Hepatocyte (in vitro differentiated cells): ENCODE data around the gene SUPT3H. TPM values are rescaled to one million over a fixed set of nuclear protein-coding genes. Genes with fewer than 3 reads are reported as not detected.

Experiments
- DNase-seq: peaks from one replicate; pipeline ENCODE4 v3.0.0-alpha.2; 2016; ENCODE audit warnings: low spot score
- H2AFZ ChIP-seq: fragments of 200-600 bp; sonication (generic); 2 replicates; pipeline ENCODE4 v1.6.0; 2016; ENCODE audit warnings: antibody characterized with exemption, mild to moderate bottlenecking
- H3K27ac ChIP-seq: fragments of 200-600 bp; sonication (generic); 2 replicates; pipeline ENCODE4 v1.5.1; 2016; ENCODE audit warnings: mild to moderate bottlenecking
- H3K27me3 ChIP-seq: fragments of 200-600 bp; sonication (generic); 2 replicates; pipeline ENCODE4 v1.6.1; 2016
- H3K36me3 ChIP-seq: fragments of 200-600 bp; sonication (generic); replicated peaks from 2 replicates; pipeline ENCODE4 v1.5.1; 2016; ENCODE audit warnings: low read depth; ENCODE audit not compliant: insufficient read depth
- H3K4me1 ChIP-seq: fragments of 200-600 bp; sonication (generic); 2 replicates; pipeline ENCODE4 v1.5.1; 2016; ENCODE audit warnings: mild to moderate bottlenecking, moderate library complexity; ENCODE audit not compliant: insufficient read depth
- H3K4me2 ChIP-seq: fragments of 200-600 bp; sonication (generic); 2 replicates; pipeline ENCODE4 v1.6.0; 2016
- H3K4me3 ChIP-seq: fragments of 200-600 bp; sonication (generic); 2 replicates; pipeline ENCODE4 v1.5.1; 2016; ENCODE audit warnings: mild to moderate bottlenecking
- H3K79me2 ChIP-seq: fragments of 200-600 bp; sonication (generic); 2 replicates; pipeline ENCODE4 v1.6.0; 2017; ENCODE audit warnings: mild to moderate bottlenecking
- H3K9me2 ChIP-seq: fragments of 200-600 bp; sonication (generic); replicated peaks from 2 replicates; pipeline ENCODE4 v1.6.0; 2017; ENCODE audit warnings: mild to moderate bottlenecking; ENCODE audit not compliant: insufficient read depth
- H3K9me3 ChIP-seq: fragments of 200-600 bp; sonication (generic); 2 replicates; pipeline ENCODE4 v1.5.1; 2016; ENCODE audit warnings: low read depth, mild to moderate bottlenecking
- H4K20me1 ChIP-seq: fragments of 200-600 bp; sonication (generic); 2 replicates; pipeline ENCODE4 v1.6.0; 2016; ENCODE audit warnings: mild to moderate bottlenecking; ENCODE audit not compliant: insufficient read depth, poor library complexity, severe bottlenecking
- EZH2 ChIP-seq: fragments of 200-600 bp; sonication (generic); IDR thresholded peaks from 2 replicates; pipeline ENCODE4 v1.6.1; 2016; ENCODE audit warnings: antibody characterized with exemption, mild to moderate bottlenecking, borderline replicate concordance
- EZH2phosphoT487 ChIP-seq: fragments of 200-600 bp; sonication (generic); IDR thresholded peaks from one replicate; pipeline ENCODE4 v1.6.1; 2018; ENCODE audit warnings: antibody characterized with exemption, mild to moderate bottlenecking, low read depth, moderate library complexity; ENCODE audit not compliant: unreplicated experiment, severe bottlenecking
- WGBS: methylation state at CpG from one replicate; pipeline ENCODE4 v1.1.6; 2016; ENCODE audit warnings: low lambda C conversion rate; ENCODE audit errors: missing lambda C conversion rate; 5-methylcytosine and 5-hydroxymethylcytosine counted together
- polyA plus RNA-seq: library from polyadenylated mRNA; unstranded; fragments of >200 nt; fragmentation: Nextera tagmentation; extraction: Ambion mirVana; gene quantifications from 2 replicates; pipeline ENCODE4 v1.2.1, GENCODE V29; 2016
- total RNA-seq: library from RNA; depleted of rRNA; stranded (reverse); fragments of >200 nt; gene quantifications from 2 replicates; pipeline ENCODE4 v1.2.3, GENCODE V29; 2014
- TF ChIP-seq, protein P1 (sequence below): fragments of 200-600 bp; sonication (generic); IDR thresholded peaks from 2 replicates; pipeline ENCODE4 v1.5.1; 2016; ENCODE audit warnings: antibody characterized with exemption, mild to moderate bottlenecking; ENCODE audit not compliant: poor library complexity

The SUPT3H gene
- total and polyA plus RNA-seq, 2 experiments from 2014 or later = 6.8 to 7.7 TPM

DNA sequence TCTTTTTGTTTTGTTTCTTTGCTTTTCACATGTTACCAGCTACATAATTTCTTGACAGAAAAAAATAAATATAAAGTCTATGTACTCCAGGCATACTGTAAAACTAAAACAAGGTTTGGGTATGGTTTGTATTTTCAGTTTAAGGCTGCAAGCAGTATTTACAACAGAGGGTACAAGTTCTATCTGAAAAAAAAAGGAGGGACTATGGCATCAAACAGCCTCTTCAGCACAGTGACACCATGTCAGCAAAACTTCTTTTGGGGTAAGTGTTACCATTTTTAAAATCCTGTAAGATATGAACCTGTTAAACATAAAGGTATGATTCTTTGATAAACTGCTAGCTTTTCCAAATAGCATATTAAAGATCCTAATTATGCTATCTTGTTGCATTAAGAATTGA is 49.2 kb downstream of the SUPT3H start:
- DNase-seq = no peak
- Histone ChIP-seq H2AFZ (peak overlapping the region; percentile 12), H3K4me3 (no peak overlapping the region), H3K27me3 (no peaks in the 10 kb centered on the region), H3K4me2 (peak overlapping the region; percentile 66), H3K9me2 (no peaks in the 10 kb centered on the region), H3K36me3 (no peaks in the 10 kb centered on the region), H3K79me2 (no peaks in the 10 kb centered on the region), H3K27ac (no peak overlapping the region), H3K9me3 (no peaks in the 10 kb centered on the region), H4K20me1 (no peaks in the 10 kb centered on the region), H3K4me1 (peaks cover 5% of the 10 kb centered on the region)
- TF ChIP-seq EZH2 (no peak), EZH2phosphoT487 (no peak)
- TF ChIP-seq, protein P1, sequence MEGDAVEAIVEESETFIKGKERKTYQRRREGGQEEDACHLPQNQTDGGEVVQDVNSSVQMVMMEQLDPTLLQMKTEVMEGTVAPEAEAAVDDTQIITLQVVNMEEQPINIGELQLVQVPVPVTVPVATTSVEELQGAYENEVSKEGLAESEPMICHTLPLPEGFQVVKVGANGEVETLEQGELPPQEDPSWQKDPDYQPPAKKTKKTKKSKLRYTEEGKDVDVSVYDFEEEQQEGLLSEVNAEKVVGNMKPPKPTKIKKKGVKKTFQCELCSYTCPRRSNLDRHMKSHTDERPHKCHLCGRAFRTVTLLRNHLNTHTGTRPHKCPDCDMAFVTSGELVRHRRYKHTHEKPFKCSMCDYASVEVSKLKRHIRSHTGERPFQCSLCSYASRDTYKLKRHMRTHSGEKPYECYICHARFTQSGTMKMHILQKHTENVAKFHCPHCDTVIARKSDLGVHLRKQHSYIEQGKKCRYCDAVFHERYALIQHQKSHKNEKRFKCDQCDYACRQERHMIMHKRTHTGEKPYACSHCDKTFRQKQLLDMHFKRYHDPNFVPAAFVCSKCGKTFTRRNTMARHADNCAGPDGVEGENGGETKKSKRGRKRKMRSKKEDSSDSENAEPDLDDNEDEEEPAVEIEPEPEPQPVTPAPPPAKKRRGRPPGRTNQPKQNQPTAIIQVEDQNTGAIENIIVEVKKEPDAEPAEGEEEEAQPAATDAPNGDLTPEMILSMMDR = no peak

DNA sequence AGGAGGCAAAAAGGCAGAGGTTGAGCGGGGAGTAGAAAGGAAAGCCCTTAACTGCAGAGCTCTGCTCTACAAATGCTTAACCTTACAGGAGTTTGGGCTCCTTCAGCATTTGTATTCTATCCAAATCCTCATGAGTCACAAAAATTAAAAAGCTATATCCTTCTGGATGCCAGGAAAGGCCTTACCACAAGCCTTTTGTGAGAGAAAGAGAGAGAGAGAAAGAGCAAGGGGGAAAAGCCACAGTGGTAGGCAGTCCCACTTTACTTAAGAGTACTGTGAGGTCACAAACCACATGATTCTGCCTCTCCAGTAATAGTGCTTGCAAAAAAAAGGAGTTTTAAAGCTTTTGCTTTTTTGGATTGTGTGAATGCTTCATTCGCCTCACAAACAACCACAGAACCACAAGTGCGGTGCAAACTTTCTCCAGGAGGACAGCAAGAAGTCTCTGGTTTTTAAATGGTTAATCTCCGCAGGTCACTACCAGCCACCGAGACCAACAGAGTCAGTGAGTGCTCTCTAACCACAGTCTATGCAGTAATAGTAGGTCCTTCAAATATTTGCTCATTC is 49.7 kb downstream of the SUPT3H start, which contains the start of gene RUNX2:
TSS of gene RUNX2 (plus strand) at position 375 of the 567 bp plus-strand sequence. CDS start 397 bp downstream, outside the sequence.
- Histone ChIP-seq H3K4me3 (no peak within 1 kb of the TSS), H3K79me2 (no peaks in the 10 kb centered on the region), H3K27ac (peak within 1 kb of the TSS; percentile 46), H3K4me1 (peaks cover 5% of the 10 kb centered on the region), H3K4me2 (peak within 1 kb of the TSS; percentile 66), H3K9me2 (no peaks in the 10 kb centered on the region), H2AFZ (peak within 1 kb of the TSS; percentile 12), H3K27me3 (no peaks in the 10 kb centered on the region), H4K20me1 (no peaks in the 10 kb centered on the region), H3K9me3 (no peaks in the 10 kb centered on the region), H3K36me3 (no peaks in the 10 kb centered on the region)
- DNase-seq = peak; percentile 8
- 58% methylated on average over 5 of the region's 5 CpGs for WGBS
- TF ChIP-seq, protein P1 = no peak
- TF ChIP-seq EZH2 (no peak), EZH2phosphoT487 (no peak)

DNA sequence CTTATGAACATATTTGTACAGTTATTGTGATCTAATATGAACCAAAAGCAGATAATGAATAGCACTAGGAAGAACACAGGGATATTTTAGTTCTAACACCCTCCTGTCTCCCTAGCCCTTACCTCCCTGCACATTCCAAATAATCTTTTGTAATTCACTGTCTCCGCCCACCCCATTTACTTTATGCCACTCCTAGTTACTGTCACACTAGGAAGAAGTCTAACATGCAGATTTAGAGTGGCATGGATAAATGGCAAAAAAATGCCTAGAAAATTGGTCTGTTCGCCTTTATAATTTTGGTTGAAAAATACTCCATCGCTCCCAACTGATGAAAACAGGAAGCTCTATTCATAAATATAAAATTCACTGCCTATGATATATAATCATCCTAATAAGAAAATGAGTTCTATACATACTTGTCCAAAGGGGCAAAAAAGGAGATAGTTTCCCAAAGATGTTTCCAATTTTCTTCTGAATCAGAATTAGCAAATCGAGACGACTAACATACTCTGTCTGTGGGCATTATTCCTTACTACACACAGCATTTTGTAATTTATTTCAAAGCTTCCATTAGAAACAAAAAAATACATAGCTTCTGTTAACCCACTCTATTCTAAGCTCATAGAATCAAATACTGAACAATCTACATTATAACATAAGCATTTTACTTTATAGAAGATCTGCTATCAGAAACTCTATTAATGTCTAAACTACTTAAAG is 50.9 kb downstream of the SUPT3H start:
- Histone ChIP-seq H3K4me3 (no peak overlapping the region), H3K36me3 (no peaks in the 10 kb centered on the region), H3K4me1 (peaks cover 5% of the 10 kb centered on the region), H3K27ac (no peak overlapping the region), H2AFZ (no peak overlapping the region), H4K20me1 (no peaks in the 10 kb centered on the region), H3K27me3 (no peaks in the 10 kb centered on the region), H3K4me2 (no peak overlapping the region), H3K79me2 (no peaks in the 10 kb centered on the region), H3K9me3 (no peaks in the 10 kb centered on the region), H3K9me2 (no peaks in the 10 kb centered on the region)
- WGBS = 86% methylated on average over 5 of the region's 5 CpGs
- DNase-seq = no peak
- TF ChIP-seq, protein P1 = no peak
- TF ChIP-seq EZH2phosphoT487 = no peak
- no peak for TF ChIP-seq EZH2
